Measurements from ENCODE around the gene ADCK1. TPM values are rescaled to one million over a fixed set of nuclear protein-coding genes. Genes with fewer than 3 reads are reported as not detected.
A peak's percentile ranks its signal among the peaks of the same experiment; 100 is the strongest.

The ADCK1 gene
- total and polyA plus RNA-seq, 2 of the 13 experiments (the other 11 are each of a cell fraction or from before 2014, with no cell fraction given): 3.9 to 6.3 TPM

DNA sequence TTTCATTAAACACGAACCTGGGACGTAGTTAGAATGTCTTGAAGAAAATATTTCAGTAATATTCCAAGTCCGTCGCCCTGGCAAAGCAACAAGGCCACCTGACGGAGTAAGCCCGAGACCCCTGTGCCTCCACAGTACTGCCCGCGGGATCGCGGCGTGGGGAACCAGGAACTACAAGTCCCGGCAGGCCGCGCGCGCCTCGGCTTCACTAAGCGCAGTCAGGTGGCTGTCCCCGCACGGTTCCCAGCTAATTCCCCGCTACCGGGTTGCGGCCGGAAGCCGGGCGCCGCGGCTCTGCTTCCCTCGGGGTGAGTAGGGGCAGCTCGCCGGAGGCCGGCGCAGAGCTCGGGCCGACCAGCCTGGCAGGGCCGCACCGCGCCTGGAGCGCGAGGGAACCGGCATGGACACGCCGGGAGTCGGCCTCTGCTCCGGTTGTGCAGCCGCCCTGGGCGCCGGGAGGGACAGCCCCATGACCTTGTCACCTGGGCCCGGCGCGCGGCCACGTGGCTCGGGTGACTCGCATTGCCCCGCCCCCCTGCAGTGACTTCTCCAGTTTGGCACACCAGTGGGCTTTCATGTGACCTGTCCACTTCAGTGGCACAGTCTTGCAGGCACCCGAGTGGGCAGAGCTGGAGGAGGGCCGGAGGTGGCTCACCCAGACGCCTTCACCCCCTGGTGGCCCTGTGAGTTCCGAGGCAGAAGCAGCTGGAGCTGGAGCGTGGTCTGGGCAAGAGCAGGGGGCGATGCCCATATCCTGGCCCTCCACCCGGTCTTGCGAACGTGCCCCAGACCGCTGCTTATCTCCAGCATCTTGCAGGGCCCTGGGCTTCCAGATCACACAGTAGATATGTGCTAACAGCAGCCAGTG lies at the start of gene ADCK1 (continued):
- TF ChIP-seq, protein P1, sequence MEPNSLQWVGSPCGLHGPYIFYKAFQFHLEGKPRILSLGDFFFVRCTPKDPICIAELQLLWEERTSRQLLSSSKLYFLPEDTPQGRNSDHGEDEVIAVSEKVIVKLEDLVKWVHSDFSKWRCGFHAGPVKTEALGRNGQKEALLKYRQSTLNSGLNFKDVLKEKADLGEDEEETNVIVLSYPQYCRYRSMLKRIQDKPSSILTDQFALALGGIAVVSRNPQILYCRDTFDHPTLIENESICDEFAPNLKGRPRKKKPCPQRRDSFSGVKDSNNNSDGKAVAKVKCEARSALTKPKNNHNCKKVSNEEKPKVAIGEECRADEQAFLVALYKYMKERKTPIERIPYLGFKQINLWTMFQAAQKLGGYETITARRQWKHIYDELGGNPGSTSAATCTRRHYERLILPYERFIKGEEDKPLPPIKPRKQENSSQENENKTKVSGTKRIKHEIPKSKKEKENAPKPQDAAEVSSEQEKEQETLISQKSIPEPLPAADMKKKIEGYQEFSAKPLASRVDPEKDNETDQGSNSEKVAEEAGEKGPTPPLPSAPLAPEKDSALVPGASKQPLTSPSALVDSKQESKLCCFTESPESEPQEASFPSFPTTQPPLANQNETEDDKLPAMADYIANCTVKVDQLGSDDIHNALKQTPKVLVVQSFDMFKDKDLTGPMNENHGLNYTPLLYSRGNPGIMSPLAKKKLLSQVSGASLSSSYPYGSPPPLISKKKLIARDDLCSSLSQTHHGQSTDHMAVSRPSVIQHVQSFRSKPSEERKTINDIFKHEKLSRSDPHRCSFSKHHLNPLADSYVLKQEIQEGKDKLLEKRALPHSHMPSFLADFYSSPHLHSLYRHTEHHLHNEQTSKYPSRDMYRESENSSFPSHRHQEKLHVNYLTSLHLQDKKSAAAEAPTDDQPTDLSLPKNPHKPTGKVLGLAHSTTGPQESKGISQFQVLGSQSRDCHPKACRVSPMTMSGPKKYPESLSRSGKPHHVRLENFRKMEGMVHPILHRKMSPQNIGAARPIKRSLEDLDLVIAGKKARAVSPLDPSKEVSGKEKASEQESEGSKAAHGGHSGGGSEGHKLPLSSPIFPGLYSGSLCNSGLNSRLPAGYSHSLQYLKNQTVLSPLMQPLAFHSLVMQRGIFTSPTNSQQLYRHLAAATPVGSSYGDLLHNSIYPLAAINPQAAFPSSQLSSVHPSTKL (CRISPR knock-in tag; IDR thresholded peaks at IDR 0.05): peak; percentile 39; the same call in 1 of the 2 replicates
- TF ChIP-seq BORCS8-MEF2B (CRISPR knock-in tag; IDR thresholded peaks at IDR 0.05): no peak
- peak; percentile 68 for TF ChIP-seq SALL2 (CRISPR knock-in tag; IDR thresholded peaks at IDR 0.05)
- TF ChIP-seq RFXANK (CRISPR knock-in tag; IDR thresholded peaks at IDR 0.05): peak; percentile 54; the same call in 1 of the 2 replicates
- 0 out of 2 replicates have a peak, but pooled peaks have one; percentile 63 for TF ChIP-seq ZNF792 (CRISPR knock-in tag; IDR thresholded peaks at IDR 0.05)
- peak; percentile 4; the same call in 1 of the 2 replicates for TF ChIP-seq NFYB (CRISPR knock-in tag; IDR thresholded peaks at IDR 0.05)
- peak; percentile 96 for TF ChIP-seq ZFX (CRISPR knock-in tag; IDR thresholded peaks at IDR 0.05; ENCODE audit: low read depth)
- TF ChIP-seq HES4 (CRISPR knock-in tag; IDR thresholded peaks at IDR 0.05; ENCODE audit: borderline replicate concordance): peak; percentile 78
- TF ChIP-seq, protein P2, sequence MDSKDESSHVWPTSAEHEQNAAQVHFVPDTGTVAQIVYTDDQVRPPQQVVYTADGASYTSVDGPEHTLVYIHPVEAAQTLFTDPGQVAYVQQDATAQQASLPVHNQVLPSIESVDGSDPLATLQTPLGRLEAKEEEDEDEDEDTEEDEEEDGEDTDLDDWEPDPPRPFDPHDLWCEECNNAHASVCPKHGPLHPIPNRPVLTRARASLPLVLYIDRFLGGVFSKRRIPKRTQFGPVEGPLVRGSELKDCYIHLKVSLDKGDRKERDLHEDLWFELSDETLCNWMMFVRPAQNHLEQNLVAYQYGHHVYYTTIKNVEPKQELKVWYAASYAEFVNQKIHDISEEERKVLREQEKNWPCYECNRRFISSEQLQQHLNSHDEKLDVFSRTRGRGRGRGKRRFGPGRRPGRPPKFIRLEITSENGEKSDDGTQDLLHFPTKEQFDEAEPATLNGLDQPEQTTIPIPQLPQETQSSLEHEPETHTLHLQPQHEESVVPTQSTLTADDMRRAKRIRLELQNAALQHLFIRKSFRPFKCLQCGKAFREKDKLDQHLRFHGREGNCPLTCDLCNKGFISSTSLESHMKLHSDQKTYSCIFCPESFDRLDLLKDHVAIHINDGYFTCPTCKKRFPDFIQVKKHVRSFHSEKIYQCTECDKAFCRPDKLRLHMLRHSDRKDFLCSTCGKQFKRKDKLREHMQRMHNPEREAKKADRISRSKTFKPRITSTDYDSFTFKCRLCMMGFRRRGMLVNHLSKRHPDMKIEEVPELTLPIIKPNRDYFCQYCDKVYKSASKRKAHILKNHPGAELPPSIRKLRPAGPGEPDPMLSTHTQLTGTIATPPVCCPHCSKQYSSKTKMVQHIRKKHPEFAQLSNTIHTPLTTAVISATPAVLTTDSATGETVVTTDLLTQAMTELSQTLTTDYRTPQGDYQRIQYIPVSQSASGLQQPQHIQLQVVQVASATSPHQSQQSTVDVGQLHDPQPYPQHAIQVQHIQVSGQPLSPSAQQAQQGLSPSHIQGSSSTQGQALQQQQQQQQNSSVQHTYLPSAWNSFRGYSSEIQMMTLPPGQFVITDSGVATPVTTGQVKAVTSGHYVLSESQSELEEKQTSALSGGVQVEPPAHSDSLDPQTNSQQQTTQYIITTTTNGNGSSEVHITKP (CRISPR knock-in tag; IDR thresholded peaks at IDR 0.05; ENCODE audit: low read depth): 0 out of 2 replicates have a peak, but pooled peaks have one; percentile 38
- peak; percentile 84 for TF ChIP-seq ZNF891 (CRISPR knock-in tag; IDR thresholded peaks at IDR 0.05)
- TF ChIP-seq, protein P3, sequence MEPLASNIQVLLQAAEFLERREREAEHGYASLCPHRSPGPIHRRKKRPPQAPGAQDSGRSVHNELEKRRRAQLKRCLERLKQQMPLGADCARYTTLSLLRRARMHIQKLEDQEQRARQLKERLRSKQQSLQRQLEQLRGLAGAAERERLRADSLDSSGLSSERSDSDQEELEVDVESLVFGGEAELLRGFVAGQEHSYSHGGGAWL (CRISPR knock-in tag; IDR thresholded peaks at IDR 0.05): peak; percentile 95
- TF ChIP-seq TAF1 (CRISPR knock-in tag; IDR thresholded peaks at IDR 0.05): peak; percentile 79
- TF ChIP-seq ZBTB7A (CRISPR knock-in tag; IDR thresholded peaks at IDR 0.05): 0 out of 2 replicates have a peak, but pooled peaks have one; percentile 63
- peak; percentile 93 for TF ChIP-seq GABPB1 (CRISPR knock-in tag; IDR thresholded peaks at IDR 0.05)
- no peak for TF ChIP-seq ZNF562 (CRISPR knock-in tag; IDR thresholded peaks at IDR 0.05; ENCODE audit: borderline replicate concordance)
- no peak for TF ChIP-seq ZNF879 (CRISPR knock-in tag; IDR thresholded peaks at IDR 0.05)
- peak; percentile 86; the same call in 1 of the 2 replicates for TF ChIP-seq FOXC1 (CRISPR knock-in tag; IDR thresholded peaks at IDR 0.05; ENCODE audit: borderline replicate concordance)
- TF ChIP-seq SMAD1 (CRISPR knock-in tag; IDR thresholded peaks at IDR 0.05; ENCODE audit: borderline replicate concordance, low read depth): 0 out of 2 replicates have a peak, but pooled peaks have one; percentile 82
- TF ChIP-seq DMAP1 (CRISPR knock-in tag; IDR thresholded peaks at IDR 0.05): peak; percentile 94
- TF ChIP-seq, protein P4, sequence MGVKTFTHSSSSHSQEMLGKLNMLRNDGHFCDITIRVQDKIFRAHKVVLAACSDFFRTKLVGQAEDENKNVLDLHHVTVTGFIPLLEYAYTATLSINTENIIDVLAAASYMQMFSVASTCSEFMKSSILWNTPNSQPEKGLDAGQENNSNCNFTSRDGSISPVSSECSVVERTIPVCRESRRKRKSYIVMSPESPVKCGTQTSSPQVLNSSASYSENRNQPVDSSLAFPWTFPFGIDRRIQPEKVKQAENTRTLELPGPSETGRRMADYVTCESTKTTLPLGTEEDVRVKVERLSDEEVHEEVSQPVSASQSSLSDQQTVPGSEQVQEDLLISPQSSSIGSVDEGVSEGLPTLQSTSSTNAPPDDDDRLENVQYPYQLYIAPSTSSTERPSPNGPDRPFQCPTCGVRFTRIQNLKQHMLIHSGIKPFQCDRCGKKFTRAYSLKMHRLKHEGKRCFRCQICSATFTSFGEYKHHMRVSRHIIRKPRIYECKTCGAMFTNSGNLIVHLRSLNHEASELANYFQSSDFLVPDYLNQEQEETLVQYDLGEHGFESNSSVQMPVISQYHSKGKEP (CRISPR knock-in tag; IDR thresholded peaks at IDR 0.05): 0 out of 2 replicates have a peak, but pooled peaks have one; percentile 47

Measured in HepG2 (cell line).